Tibial artery (tissue), 4 donors: ENCODE results near the gene TTC34.
A peak's percentile ranks its signal among the peaks of the same experiment; 100 is the strongest.
"Not testable (repeated sequence)": the region's sequence is repeated elsewhere in the genome, so short reads cannot be mapped to it uniquely, and the experiment has no call there.

Experiments used
- DNase-seq, 2 donors: peaks; one replicate each; pipeline ENCODE4 v3.0.0-alpha.2; 2019
- H3K27ac ChIP-seq, 2 donors: fragments of 200-600 bp; sonication (generic) in 1 of 2; 1 replicate in 1 of 2; 2 replicates in 1 of 2; pipeline ENCODE4 v1.5.1; 2018 to 2019; ENCODE audit warnings: mild to moderate bottlenecking in 1 of 2
- H3K27me3 ChIP-seq, 2 donors: fragments of 200-600 bp; sonication (generic) in 1 of 2; one replicate each; pipeline versions ENCODE4 v1.5.1 to v1.6.0; 2016 to 2019
- H3K36me3 ChIP-seq, 3 donors: fragments of 200-600 bp; sonication (generic) in 2 of 3; one replicate each; pipeline ENCODE4 v1.5.1; 2016 to 2019; ENCODE audit warnings: mild to moderate bottlenecking in 2 of 3
- H3K4me1 ChIP-seq, 4 donors: fragments of 200-600 bp; sonication (generic) in 2 of 4; 1 replicate in 3 of 4; 2 replicates in 1 of 4; pipeline ENCODE4 v1.5.1; 2016 to 2019
- H3K4me3 ChIP-seq, 2 donors: fragments of 200-600 bp; sonication (generic) in 1 of 2; 1 replicate in 1 of 2; 2 replicates in 1 of 2; pipeline ENCODE4 v1.5.1; 2018 to 2019; ENCODE audit warnings: mild to moderate bottlenecking in 2 of 2
- H3K9me3 ChIP-seq, 3 donors: fragments of 200-600 bp; sonication (generic) in 1 of 3; one replicate each; pipeline ENCODE4 v1.5.1; 2016 to 2019
- CTCF ChIP-seq, 2 experiments: fragments of 200-600 bp in 1 of 2; fragments of 450-650 bp in 1 of 2; IDR thresholded peaks; one replicate each; pipeline ENCODE4 v1.5.1; 2017 to 2019; ENCODE audit warnings: antibody characterized with exemption in 2 of 2, mild to moderate bottlenecking in 1 of 2, moderate library complexity in 1 of 2
- intact Hi-C: fragments of 100-400 bp; cut with DNase I; formaldehyde crosslinking; loops from one replicate; pipeline ENCODE4 v1.15.0; 2023; ENCODE audit warnings: low total_unique reads

TTC34 gene

DNA sequence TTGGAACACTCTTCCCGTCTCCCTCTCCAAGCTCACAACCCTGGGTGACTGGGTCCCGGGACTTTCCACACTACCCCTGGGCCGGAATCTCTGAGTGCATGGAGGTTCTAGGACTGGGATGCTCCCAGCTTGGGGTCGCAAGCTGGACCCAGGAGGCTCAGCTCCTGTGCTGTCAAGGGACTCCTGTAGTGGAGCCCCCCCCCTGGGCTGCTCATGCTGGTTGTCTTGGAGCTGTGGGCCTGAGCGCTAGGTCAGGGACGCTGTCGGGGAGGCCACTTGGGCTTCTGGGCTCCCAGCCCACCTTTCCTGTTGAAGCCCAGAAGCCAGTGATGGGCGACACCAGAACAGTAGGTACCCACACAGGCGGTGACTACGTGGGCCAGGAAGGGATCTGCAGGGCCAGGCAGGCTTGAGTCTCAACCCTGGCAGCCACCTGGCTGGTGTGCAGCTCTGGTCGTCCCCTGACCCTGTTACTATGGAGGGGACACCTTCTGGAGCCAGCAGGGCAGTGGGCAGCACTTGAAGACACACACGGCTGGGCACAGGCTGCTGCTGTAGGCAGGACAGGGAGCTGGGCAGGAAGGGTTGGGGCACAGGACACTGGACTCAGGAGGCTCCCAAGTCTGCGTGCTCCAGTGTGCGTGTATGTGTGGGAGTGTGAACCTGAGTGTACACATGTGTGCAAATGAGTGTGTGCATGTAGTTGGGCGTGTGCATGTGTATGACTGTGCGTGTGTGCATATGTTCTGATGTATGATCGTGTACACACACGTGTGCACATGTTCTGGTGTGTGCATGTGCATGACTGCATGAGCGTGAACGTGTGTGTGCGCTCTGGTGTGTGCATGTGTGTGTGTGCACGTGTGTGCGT, 171.6 kb downstream of the TTC34 start:
- Histone ChIP-seq H3K4me3 (no peak overlapping the region), H3K4me1 (peaks cover 0 to 14% (median 3%) of the 10 kb centered on the region in 4 donors), H3K36me3 (no peaks in the 10 kb centered on the region), H3K27me3 (peaks cover 0 to 85% of the 10 kb centered on the region in 2 donors), H3K27ac (no peak overlapping the region), H3K9me3 (no peaks in the 10 kb centered on the region)
- TF ChIP-seq CTCF (IDR thresholded peaks at IDR 0.05) = no peak
- no peak for DNase-seq
- intact Hi-C loops = no loop called here

DNA sequence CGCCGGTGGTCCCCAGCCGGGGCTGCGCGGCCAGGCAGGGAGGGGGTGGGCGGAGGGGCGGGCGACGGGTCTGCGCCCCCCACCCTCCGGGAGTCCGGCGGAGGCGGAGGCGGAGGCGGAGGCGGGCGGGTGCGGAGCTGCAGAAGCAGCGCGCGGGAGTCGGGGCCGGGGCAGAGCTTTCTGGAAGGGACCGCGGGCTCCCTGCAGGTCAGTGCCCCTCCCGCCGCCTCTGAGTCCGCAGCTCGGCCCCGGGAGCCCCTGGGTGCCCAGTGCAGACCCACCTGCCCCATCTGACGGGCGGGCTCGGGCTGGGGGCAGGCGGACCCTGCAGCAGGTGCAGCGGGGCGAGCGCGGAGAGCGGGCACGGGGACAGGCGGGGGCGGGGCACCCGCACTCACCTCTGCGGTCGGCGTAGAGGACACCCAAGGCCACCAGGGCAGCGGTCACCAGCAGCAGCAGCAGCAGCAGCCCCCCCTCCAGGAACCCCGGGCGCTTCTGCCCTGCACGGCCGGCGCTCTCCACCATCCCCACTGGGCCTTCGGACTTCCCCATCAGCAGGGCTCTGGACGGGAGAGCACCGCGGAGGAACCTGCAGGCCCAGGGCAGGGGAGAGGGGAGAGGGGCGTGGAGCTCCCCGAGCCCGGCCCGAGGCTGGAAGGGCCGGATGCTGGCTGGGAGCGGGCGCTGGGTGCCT, 172.4 kb downstream of the TTC34 start:
- no peak for TF ChIP-seq CTCF (IDR thresholded peaks at IDR 0.05)
- no peak for DNase-seq
- no peaks in the 10 kb centered on the region for H3K9me3 ChIP-seq
- H3K27ac ChIP-seq = no peak overlapping the region
- intact Hi-C loops = no loop called here
- peaks cover 0 to 14% (median 3%) of the 10 kb centered on the region in 4 donors for H3K4me1 ChIP-seq
- no peaks in the 10 kb centered on the region for H3K36me3 ChIP-seq
- H3K4me3 ChIP-seq = no peak overlapping the region
- peaks cover 0 to 81% of the 10 kb centered on the region in 2 donors for H3K27me3 ChIP-seq

DNA sequence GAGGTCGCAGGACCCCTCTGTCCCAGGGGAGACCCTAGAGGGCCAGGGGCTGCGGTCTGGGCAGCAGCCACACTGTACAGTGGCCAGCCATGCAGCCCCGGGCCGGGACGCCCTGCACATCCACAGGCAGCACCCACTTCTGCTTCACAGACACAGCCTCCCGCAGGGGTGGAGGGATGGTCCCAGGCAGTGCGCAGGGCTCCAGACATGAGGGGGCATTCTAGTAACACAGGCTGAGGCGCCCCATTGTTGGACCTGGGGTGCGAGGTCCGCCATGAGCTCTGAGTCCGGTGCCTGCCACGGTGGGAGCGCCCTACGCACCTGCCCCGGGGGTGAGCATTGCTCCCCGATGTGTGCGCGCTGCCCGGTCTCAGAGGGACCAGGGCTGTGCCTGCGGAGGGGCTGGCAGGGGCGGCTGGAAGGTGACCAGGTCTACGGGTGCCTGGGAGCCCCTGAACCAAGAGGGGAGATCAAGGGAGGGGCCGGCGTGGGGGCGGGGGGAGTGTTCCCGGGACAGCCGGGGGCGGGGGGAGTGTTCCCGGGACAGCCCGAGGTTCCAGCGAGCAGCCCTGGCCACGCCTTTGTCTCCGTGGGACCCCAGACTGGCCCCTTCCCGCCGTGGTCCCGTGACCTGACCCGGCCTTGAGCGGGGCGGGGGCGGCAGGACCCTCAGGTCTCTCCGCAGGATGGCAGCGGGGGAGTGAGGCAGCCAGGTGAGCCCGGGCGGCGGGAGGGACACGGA, 173.1 kb downstream of the TTC34 start:
- Histone ChIP-seq H3K36me3 (no peaks in the 10 kb centered on the region), H3K4me1 (peaks cover 0 to 14% (median 3%) of the 10 kb centered on the region in 4 donors), H3K27ac (no peak overlapping the region), H3K4me3 (no peak overlapping the region), H3K9me3 (no peaks in the 10 kb centered on the region), H3K27me3 (peaks cover 0 to 78% of the 10 kb centered on the region in 2 donors)
- TF ChIP-seq CTCF (IDR thresholded peaks at IDR 0.05) = no peak
- DNase-seq = peak in 1 of 2 donors; percentile 60
- intact Hi-C loops = no loop called here

- no peak overlapping the region for H3K27ac ChIP-seq
- no peaks in the 10 kb centered on the region for H3K36me3 ChIP-seq
- no peak overlapping the region for H3K4me3 ChIP-seq
- TF ChIP-seq CTCF (IDR thresholded peaks at IDR 0.05) = no peak
- peaks cover 0 to 14% (median 3%) of the 10 kb centered on the region in 4 donors for H3K4me1 ChIP-seq
- no peaks in the 10 kb centered on the region for H3K9me3 ChIP-seq
- intact Hi-C loops = no loop called here
- no peak for DNase-seq
- H3K27me3 ChIP-seq = peaks cover 0 to 72% of the 10 kb centered on the region in 2 donors
These were observed 173.7 kb downstream of the TTC34 start for GRCh38 chr1:2627746-2628145.

DNA sequence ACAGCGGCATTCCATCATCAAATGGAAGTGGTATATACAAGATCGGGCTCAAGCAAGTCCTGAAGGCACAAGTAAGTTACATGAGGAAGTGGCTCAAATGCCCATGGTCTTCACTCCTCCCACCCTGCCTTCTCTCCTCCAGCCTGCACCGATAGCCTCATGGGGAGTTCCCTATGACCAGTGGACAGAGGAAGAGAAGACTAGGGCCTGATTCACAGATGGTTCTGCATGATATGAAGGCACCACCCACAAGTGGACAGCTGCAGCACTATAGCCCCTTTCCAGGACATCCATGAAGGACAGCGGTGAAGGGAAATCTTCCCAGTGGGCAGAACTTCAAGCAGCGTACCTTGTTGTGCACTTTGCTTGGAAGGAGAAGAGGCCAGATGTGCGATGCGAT, 175.7 kb downstream of the TTC34 start:
- DNase-seq, H3K36me3 ChIP-seq, H3K9me3 ChIP-seq, H3K27ac ChIP-seq, H3K4me3 ChIP-seq, intact Hi-C loops: not testable (repeated sequence)
- Histone ChIP-seq H3K4me1 (peaks cover 0 to 14% (median 3%) of the 10 kb centered on the region in 4 donors), H3K27me3 (peaks cover 0 to 62% of the 10 kb centered on the region in 2 donors)
